GM12873 (cell line): Measurements from ENCODE around the gene HLA-DPA1.

ENCODE experiments used
- CTCF ChIP-seq: IDR thresholded peaks from 2 replicates; pipeline ENCODE4 v1.5.1; 2012; ENCODE audit warnings: low read depth, mild to moderate bottlenecking, moderate library complexity, low read length, control low read depth; ENCODE audit not compliant: insufficient read depth; ENCODE audit errors: missing control alignments

HLA-DPA1 gene

GRCh38 chr6:33088258-33088930, 14.9 kb upstream of the HLA-DPA1 start:
- TF ChIP-seq CTCF, result no peak

GRCh38 chr6:33085627-33086026, 12.2 kb upstream of the HLA-DPA1 start:
- no peak for TF ChIP-seq CTCF

- TF ChIP-seq CTCF, result peak; percentile 65
Measured at GRCh38 chr6:33082702-33083101, 9.3 kb upstream of the HLA-DPA1 start.

GRCh38 chr6:33081098-33081824, 7.8 kb upstream of the HLA-DPA1 start:
- TF ChIP-seq CTCF, result no peak

- TF ChIP-seq CTCF, result no peak
Measured at GRCh38 chr6:33080127-33081089, 7.0 kb upstream of the HLA-DPA1 start.

- no peak for TF ChIP-seq CTCF
Measured at GRCh38 chr6:33079580-33079979, 6.1 kb upstream of the HLA-DPA1 start.
